Mesothelial cell of epicardium (in vitro differentiated cells): ENCODE results near the gene ARF5. TPM values are rescaled to one million over a fixed set of nuclear protein-coding genes. Genes with fewer than 3 reads are reported as not detected.

Experiments
- DNase-seq, 2 experiments: peaks; one replicate each; pipeline ENCODE4 v3.0.0; 2021; ENCODE audit warnings: low spot score in 2 of 2; ENCODE audit not compliant: unreplicated experiment in 2 of 2
- H3K27ac Mint-ChIP-seq: 2 replicates; pipeline ENCODE4 v1.8.0; 2021; ENCODE audit warnings: mixed read lengths
- H3K27me3 Mint-ChIP-seq: 2 replicates; pipeline ENCODE4 v1.8.0; 2021; ENCODE audit warnings: low read depth, mixed read lengths
- H3K36me3 Mint-ChIP-seq: 2 replicates; pipeline ENCODE4 v1.8.0; 2021; ENCODE audit warnings: mixed read lengths
- H3K4me1 Mint-ChIP-seq: 2 replicates; pipeline ENCODE4 v1.8.0; 2021; ENCODE audit warnings: mixed read lengths
- H3K4me3 Mint-ChIP-seq: 2 replicates; pipeline ENCODE4 v1.8.0; 2021; ENCODE audit warnings: mild to moderate bottlenecking, moderate library complexity, mixed read lengths
- H3K9me3 Mint-ChIP-seq: 2 replicates; pipeline ENCODE4 v1.8.0; 2021; ENCODE audit warnings: mixed read lengths
- CTCF ChIP-seq: fragments of 200-600 bp; sonication (generic); IDR thresholded peaks from one replicate; pipeline ENCODE4 v1.5.0; 2021; ENCODE audit warnings: antibody characterized with exemption; ENCODE audit not compliant: unreplicated experiment
- total RNA-seq: library from RNA; stranded (reverse); gene quantifications from 3 replicates; pipeline ENCODE4 v1.2.1, GENCODE V29; 2021

Gene ARF5
- total RNA-seq, 1 donor from 2014 or later: 168 TPM

GRCh38 chr7:127598318-127598717 is 10.1 kb downstream of the ARF5 start:
- DNase-seq: no peak
- Mint-ChIP-seq H3K9me3 (no peaks in the 10 kb centered on the region), H3K27me3 (peaks cover 33% of the 10 kb centered on the region), H3K4me3 (no peak overlapping the region), H3K4me1 (no peaks in the 10 kb centered on the region), H3K36me3 (no peaks in the 10 kb centered on the region), H3K27ac (no peak overlapping the region)
- no peak for TF ChIP-seq CTCF

GRCh38 chr7:127600885-127601284 is 12.7 kb downstream of the ARF5 start:
- H3K27ac Mint-ChIP-seq: no peak overlapping the region
- H3K36me3 Mint-ChIP-seq: no peaks in the 10 kb centered on the region
- no peak overlapping the region for H3K4me3 Mint-ChIP-seq
- TF ChIP-seq CTCF: no peak
- peaks cover 29% of the 10 kb centered on the region for H3K27me3 Mint-ChIP-seq
- no peaks in the 10 kb centered on the region for H3K4me1 Mint-ChIP-seq
- peaks cover 16% of the 10 kb centered on the region for H3K9me3 Mint-ChIP-seq
- DNase-seq: no peak

GRCh38 chr7:127608446-127608845 is 20.2 kb downstream of the ARF5 start:
- H3K27me3 Mint-ChIP-seq: peaks cover 26% of the 10 kb centered on the region
- TF ChIP-seq CTCF: no peak
- no peak overlapping the region for H3K27ac Mint-ChIP-seq

GRCh38 chr7:127609297-127609696 is 21.1 kb downstream of the ARF5 start:
- no peak for TF ChIP-seq CTCF

More at GRCh38 chr7:127608446-127608845, 20.2 kb downstream of the ARF5 start:
- no peak overlapping the region for H3K4me3 Mint-ChIP-seq
- H3K4me1 Mint-ChIP-seq: no peaks in the 10 kb centered on the region
- peaks cover 20% of the 10 kb centered on the region for H3K9me3 Mint-ChIP-seq
- no peak for DNase-seq
- no peaks in the 10 kb centered on the region for H3K36me3 Mint-ChIP-seq

GRCh38 chr7:127612263-127612662 is 24.1 kb downstream of the ARF5 start:
- Mint-ChIP-seq H3K9me3 (peaks cover 3% of the 10 kb centered on the region), H3K4me1 (no peaks in the 10 kb centered on the region), H3K36me3 (no peaks in the 10 kb centered on the region), H3K27ac (no peak overlapping the region), H3K4me3 (no peak overlapping the region), H3K27me3 (peaks cover 64% of the 10 kb centered on the region)
- no peak for DNase-seq
- no peak for TF ChIP-seq CTCF

More at GRCh38 chr7:127609297-127609696, 21.1 kb downstream of the ARF5 start:
- no peak for DNase-seq
- Mint-ChIP-seq H3K4me3 (no peak overlapping the region), H3K36me3 (no peaks in the 10 kb centered on the region), H3K27ac (no peak overlapping the region), H3K27me3 (peaks cover 35% of the 10 kb centered on the region), H3K9me3 (peaks cover 15% of the 10 kb centered on the region), H3K4me1 (no peaks in the 10 kb centered on the region)

- no peak for TF ChIP-seq CTCF
- H3K36me3 Mint-ChIP-seq: no peaks in the 10 kb centered on the region
- H3K9me3 Mint-ChIP-seq: no peaks in the 10 kb centered on the region
- no peak for DNase-seq
- peaks cover 3% of the 10 kb centered on the region for H3K4me1 Mint-ChIP-seq
- no peak overlapping the region for H3K27ac Mint-ChIP-seq
- H3K27me3 Mint-ChIP-seq: peaks cover 99% of the 10 kb centered on the region
- no peak overlapping the region for H3K4me3 Mint-ChIP-seq
These were observed 28.5 kb downstream of the ARF5 start for GRCh38 chr7:127616724-127617123.
